H1 (cell line): ENCODE measurements around the gene INPP4A. TPM values are rescaled to one million over a fixed set of nuclear protein-coding genes. Genes with fewer than 3 reads are reported as not detected.

Source experiments
- CTCF ChIA-PET: fragments of 300-600 bp; sonication (Branson Sonifier 250); formaldehyde crosslinking; loops from one replicate; lab custom pipeline; 2021; ENCODE audit not compliant: partially characterized antibody; lab: Charles Lee
- POLR2A ChIA-PET: fragments of 300-600 bp; sonication (Branson Sonifier 250); formaldehyde crosslinking; loops from one replicate; lab custom pipeline; 2021; ENCODE audit warnings: inconsistent platforms; ENCODE audit not compliant: partially characterized antibody; lab: Charles Lee
- DNase-seq, 2 experiments: peaks; one replicate each; pipeline versions ENCODE4 v3.0.0 to v3.0.0-alpha.2; 2010 to 2022; ENCODE audit warnings: low spot score in 2 of 2, low read depth in 1 of 2, mixed read lengths in 1 of 2
- FAIRE-seq: peaks from 2 replicates; lab custom pipeline; 2011; peaks lifted over from hg19 to GRCh38; lab: Jason Lieb, UNC
- H2AFZ ChIP-seq: 2 replicates; pipeline ENCODE4 v1.8.1; 2012; ENCODE audit warnings: low read length, inconsistent platforms
- H2AK5ac ChIP-seq: 2 replicates; pipeline ENCODE4 v1.6.1; 2013; ENCODE audit warnings: low read depth, low read length
- H2BK120ac ChIP-seq: replicated peaks from 2 replicates; pipeline ENCODE3; 2013; ENCODE audit warnings: low read depth, low read length, inconsistent platforms
- H2BK12ac ChIP-seq: 2 replicates; pipeline ENCODE4 v1.6.1; 2013; ENCODE audit warnings: low read depth, low read length
- H2BK15ac ChIP-seq: 2 replicates; pipeline ENCODE4 v1.6.1; 2013; ENCODE audit warnings: low read length
- H2BK20ac ChIP-seq: 2 replicates; pipeline ENCODE4 v1.6.1; 2013; ENCODE audit warnings: low read length
- H2BK5ac ChIP-seq: 2 replicates; pipeline ENCODE4 v1.6.1; 2013; ENCODE audit warnings: low read depth, low read length
- H3K14ac ChIP-seq: 2 replicates; pipeline ENCODE4 v1.6.1; 2013; ENCODE audit warnings: inconsistent platforms; ENCODE audit not compliant: insufficient read length
- H3K18ac ChIP-seq: 2 replicates; pipeline ENCODE4 v1.6.1; 2013; ENCODE audit warnings: low read length; ENCODE audit errors: extremely low read depth
- H3K23ac ChIP-seq: 2 replicates; pipeline ENCODE4 v1.6.1; 2013; ENCODE audit warnings: inconsistent platforms; ENCODE audit not compliant: insufficient read length
- H3K23me2 ChIP-seq: 2 replicates; pipeline ENCODE4 v1.6.1; 2013; ENCODE audit warnings: low read depth, low read length
- H3K27ac ChIP-seq: 2 replicates; pipeline ENCODE4 v1.6.1; 2011; ENCODE audit warnings: low read depth, low read length, inconsistent platforms
- H3K27me3 ChIP-seq, 4 experiments: replicated peaks in 1 of 4; 1 replicate in 1 of 4; 2 replicates in 3 of 4; pipeline versions ENCODE4 v1.6.1 to v1.8.1; 2011 to 2013; ENCODE audit warnings: low read length in 3 of 4, mild to moderate bottlenecking in 3 of 4, inconsistent platforms in 2 of 4, mixed read lengths in 2 of 4, moderate library complexity in 1 of 4; ENCODE audit not compliant: control insufficient read depth in 3 of 4, insufficient read depth in 3 of 4; ENCODE audit errors: extremely low read depth in 1 of 4
- H3K36me3 ChIP-seq, 4 experiments: 2 replicates each; pipeline versions ENCODE4 v1.6.1 to v1.8.1; 2011 to 2013; ENCODE audit warnings: mild to moderate bottlenecking in 4 of 4, low read length in 3 of 4, moderate library complexity in 2 of 4, control low read depth in 1 of 4, inconsistent platforms in 1 of 4; ENCODE audit not compliant: insufficient read depth in 4 of 4, control insufficient read depth in 2 of 4
- H3K4ac ChIP-seq: replicated peaks from 2 replicates; pipeline ENCODE3; 2013; ENCODE audit warnings: low read length, low read depth, mixed read lengths, inconsistent platforms; ENCODE audit not compliant: insufficient read length
- H3K4me1 ChIP-seq, 4 experiments: replicated peaks in 1 of 4; 1 replicate in 1 of 4; 2 replicates in 3 of 4; pipeline versions ENCODE4 v1.6.1 to v1.8.1; 2011 to 2013; ENCODE audit warnings: low read length in 3 of 4, inconsistent platforms in 2 of 4, mixed read lengths in 1 of 4; ENCODE audit not compliant: insufficient read depth in 4 of 4, control insufficient read depth in 3 of 4
- H3K4me2 ChIP-seq, 2 experiments: 2 replicates each; pipeline versions ENCODE4 v1.6.1 to v1.8.1; 2011 to 2013; ENCODE audit warnings: low read depth in 2 of 2, low read length in 2 of 2, control low read depth in 1 of 2, inconsistent platforms in 1 of 2, mild to moderate bottlenecking in 1 of 2; ENCODE audit not compliant: insufficient read depth in 1 of 2
- H3K4me3 ChIP-seq, 4 experiments: fragments of 200-600, 300-600 bp in 1 of 4; sonication (generic), shearing (Covaris generic), sonication (Bioruptor Twin) in 1 of 4; 2 replicates each; pipeline versions ENCODE4 v1.5.1 to v1.8.1; 2011 to 2016; ENCODE audit warnings: low read length in 4 of 4, low read depth in 3 of 4, control low read depth in 2 of 4, inconsistent platforms in 2 of 4, mild to moderate bottlenecking in 2 of 4, mixed read lengths in 1 of 4, moderate library complexity in 1 of 4; ENCODE audit not compliant: insufficient read depth in 2 of 4; ENCODE audit errors: extremely low read depth in 1 of 4
- H3K56ac ChIP-seq: replicated peaks from 2 replicates; pipeline ENCODE3; 2013; ENCODE audit warnings: low read depth, mild to moderate bottlenecking, mixed read lengths, low read length, inconsistent platforms; ENCODE audit not compliant: insufficient read length
- H3K79me1 ChIP-seq: 2 replicates; pipeline ENCODE4 v1.6.1; 2013; ENCODE audit warnings: low read depth, low read length, control low read depth
- H3K79me2 ChIP-seq, 2 experiments: 2 replicates each; pipeline versions ENCODE4 v1.6.1 to v1.8.1; 2012 to 2013; ENCODE audit warnings: low read length in 2 of 2, mild to moderate bottlenecking in 2 of 2, inconsistent platforms in 1 of 2; ENCODE audit not compliant: insufficient read depth in 2 of 2, control insufficient read depth in 1 of 2
- H3K9ac ChIP-seq, 4 experiments: replicated peaks in 1 of 4; 1 replicate in 1 of 4; 2 replicates in 3 of 4; pipeline versions ENCODE4 v1.6.1 to v1.8.1; 2011 to 2013; ENCODE audit warnings: low read depth in 3 of 4, low read length in 3 of 4, control low read depth in 2 of 4, mild to moderate bottlenecking in 2 of 4, moderate library complexity in 2 of 4, inconsistent platforms in 1 of 4; ENCODE audit errors: extremely low read depth in 1 of 4
- H3K9me3 ChIP-seq, 2 experiments: 2 replicates each; pipeline versions ENCODE4 v1.6.1 to v1.8.1; 2012 to 2013; ENCODE audit warnings: mild to moderate bottlenecking in 2 of 2, moderate library complexity in 2 of 2, control low read depth in 1 of 2, inconsistent platforms in 1 of 2, low read depth in 1 of 2, low read length in 1 of 2, mixed read lengths in 1 of 2; ENCODE audit not compliant: insufficient read depth in 2 of 2
- H4K20me1 ChIP-seq, 2 experiments: replicated peaks in 1 of 2; 2 replicates each; pipeline versions ENCODE3 to v1.8.1; 2011 to 2013; ENCODE audit warnings: inconsistent platforms in 2 of 2, low read length in 2 of 2, mild to moderate bottlenecking in 1 of 2; ENCODE audit not compliant: insufficient read depth in 2 of 2, control insufficient read depth in 1 of 2
- H4K5ac ChIP-seq: 2 replicates; pipeline ENCODE4 v1.6.1; 2013; ENCODE audit warnings: low read length, low read depth, mixed read lengths, inconsistent platforms; ENCODE audit not compliant: insufficient read length
- H4K8ac ChIP-seq: 2 replicates; pipeline ENCODE4 v1.8.0; 2013; ENCODE audit warnings: mild to moderate bottlenecking, moderate library complexity, low read length, inconsistent platforms; ENCODE audit not compliant: insufficient read depth; ENCODE audit errors: extremely low read depth
- H4K91ac ChIP-seq: replicated peaks from 2 replicates; pipeline ENCODE3; 2013; ENCODE audit warnings: low read length, mixed read lengths, inconsistent platforms; ENCODE audit not compliant: insufficient read length
- CHD2 ChIP-seq: IDR thresholded peaks from 2 replicates; pipeline ENCODE4 v1.6.1; 2012; ENCODE audit warnings: low read length, improper control_type of control experiment
- EP300 ChIP-seq, 2 experiments: IDR thresholded peaks; 1 replicate in 1 of 2; 2 replicates in 1 of 2; pipeline ENCODE4 v1.6.1; 2011 to 2012; ENCODE audit warnings: low read depth in 2 of 2, low read length in 2 of 2, mild to moderate bottlenecking in 2 of 2, borderline replicate concordance in 1 of 2, inconsistent platforms in 1 of 2, moderate library complexity in 1 of 2
- GABPA ChIP-seq: IDR thresholded peaks from 2 replicates; pipeline ENCODE4 v1.6.1; 2011; ENCODE audit warnings: mild to moderate bottlenecking, low read length, moderate library complexity, borderline replicate concordance; ENCODE audit not compliant: insufficient read depth
- KDM4A ChIP-seq: IDR thresholded peaks from one replicate; pipeline ENCODE4 v1.7.1; 2012; ENCODE audit warnings: low read depth, mild to moderate bottlenecking, moderate library complexity, low read length, inconsistent platforms; ENCODE audit not compliant: severe bottlenecking
- KDM5A ChIP-seq: fragments of 200-600 bp; IDR thresholded peaks from 2 replicates; pipeline ENCODE4 v1.7.1; 2012; ENCODE audit warnings: mild to moderate bottlenecking, low read length, inconsistent platforms, mixed read lengths
- SP2 ChIP-seq: IDR thresholded peaks from 2 replicates; pipeline ENCODE4 v1.6.1; 2012; ENCODE audit warnings: mild to moderate bottlenecking, low read length, inconsistent platforms
- TAF1 ChIP-seq: IDR thresholded peaks from 2 replicates; pipeline ENCODE4 v1.6.1; 2011; ENCODE audit warnings: mild to moderate bottlenecking, low read depth, low read length
- TCF12 ChIP-seq: IDR thresholded peaks from 2 replicates; pipeline ENCODE4 v1.6.1; 2011; ENCODE audit warnings: low read depth, mild to moderate bottlenecking, low read length
- WGBS, 2 experiments: shearing (Covaris generic) in 1 of 2; methylation state at CpG; one replicate each; pipeline versions ENCODE4 v1.1.6 to v1.1.7; 2013 to 2015; ENCODE audit warnings: low lambda C conversion rate in 2 of 2, mixed read lengths in 2 of 2, inconsistent platforms in 1 of 2, low coverage in 1 of 2, missing lambda C conversion rate in 1 of 2; ENCODE audit not compliant: insufficient replicate concordance in 2 of 2, insufficient coverage in 1 of 2, insufficient read length in 1 of 2; ENCODE audit errors: extremely low coverage in 1 of 2, missing lambda C conversion rate in 1 of 2; 5-methylcytosine and 5-hydroxymethylcytosine counted together
- polyA plus RNA-seq, 7 experiments: library from polyadenylated mRNA; depleted of rRNA in 3 of 7; stranded (reverse) in 5 of 7; unstranded in 2 of 7; fragments of >200 nt in 5 of 7; fragments of 200-250 nt in 2 of 7; gene quantifications; 1 replicate in 5 of 7; 2 replicates in 1 of 7; 4 replicates in 1 of 7; pipeline versions ENCODE4 v1.2.1 to v1.2.3, GENCODE V29; 2011 to 2013; ENCODE audit warnings: missing spikeins in 2 of 7, mixed read lengths in 2 of 7
- total RNA-seq: library from RNA; stranded (reverse); fragmentation: NEBNext Ultra II Directional; extraction: Animal tissue kit (Norgen Biotek cat#: 25700); gene quantifications from 2 replicates; pipeline ENCODE4 v1.2.1, GENCODE V29; 2021

The INPP4A gene
- total and polyA plus RNA-seq, 2 of the 8 experiments (the other 6 are each of a cell fraction or from before 2014, with no cell fraction given): 25.6 to 34.3 TPM

GRCh38 chr2:98433363-98433964, 11.2 kb upstream of the INPP4A start:
- Histone ChIP-seq H3K14ac (no peak overlapping the region), H3K36me3 (peaks cover 0 to 9% (median 0%) of the 10 kb centered on the region in 4 experiments; a peak in 2 of 8 replicates), H3K18ac (no peak overlapping the region), H2BK5ac (no peak overlapping the region), H2AK5ac (no peak overlapping the region), H2BK20ac (no peak overlapping the region), H3K4me2 (no peak overlapping the region), H4K8ac (no peak overlapping the region), H3K79me2 (no peaks in the 10 kb centered on the region), H3K27ac (no peak overlapping the region), H3K9ac (no peak overlapping the region), H2BK15ac (no peak overlapping the region), H3K9me3 (peaks cover 22 to 35% of the 10 kb centered on the region in 2 experiments), H2AFZ (no peak overlapping the region), H4K91ac (no peak overlapping the region), H3K4me1 (peaks cover 0 to 4% (median 2%) of the 10 kb centered on the region in 4 experiments; a peak in 3 of 7 replicates), H2BK120ac (no peak overlapping the region), H3K27me3 (no peaks in the 10 kb centered on the region), H3K23ac (no peak overlapping the region), H3K4me3 (no peak overlapping the region), H3K23me2 (no peaks in the 10 kb centered on the region), H4K20me1 (no peaks in the 10 kb centered on the region), H3K56ac (no peak overlapping the region), H4K5ac (no peak overlapping the region), H3K4ac (no peak overlapping the region), H2BK12ac (no peak overlapping the region), H3K79me1 (no peaks in the 10 kb centered on the region)
- FAIRE-seq (no peak), DNase-seq (no peak)
- WGBS, 2 experiments: 88% methylated on average over 2 of the region's 2 CpGs; no CpG with 5 or more reads in 1 of the 2 experiments
- ChIA-PET CTCF (interaction anchor here (0.5 to 1.6 kb wide), 3 partner anchors 13 to 369 kb away, joined by 3 to 4 read pairs (median 3); no protein-coding TSS in a partner anchor), POLR2A (no interaction called here)
- TF ChIP-seq CHD2 (no peak), TCF12 (no peak), EP300 (IDR thresholded peaks at IDR 0.05; ENCODE audit: borderline replicate concordance in 1 of 2, low read depth in 2 of 2, low read length in 2 of 2) (no peak), GABPA (no peak), KDM5A (no peak), SP2 (no peak), KDM4A (no peak), TAF1 (no peak)
